GM12872 (cell line): ENCODE measurements around the gene SMC1B.

ENCODE experiments used
- TF ChIP-seq, protein P1 (sequence below): IDR thresholded peaks from 3 replicates; pipeline ENCODE4 v1.5.1; 2011; ENCODE audit warnings: low read depth, mild to moderate bottlenecking, low read length, moderate library complexity; ENCODE audit not compliant: insufficient read depth

Gene SMC1B

GRCh38 chr22:45448431-45448830 is 35.0 kb upstream of the SMC1B start:
- TF ChIP-seq, protein P1, sequence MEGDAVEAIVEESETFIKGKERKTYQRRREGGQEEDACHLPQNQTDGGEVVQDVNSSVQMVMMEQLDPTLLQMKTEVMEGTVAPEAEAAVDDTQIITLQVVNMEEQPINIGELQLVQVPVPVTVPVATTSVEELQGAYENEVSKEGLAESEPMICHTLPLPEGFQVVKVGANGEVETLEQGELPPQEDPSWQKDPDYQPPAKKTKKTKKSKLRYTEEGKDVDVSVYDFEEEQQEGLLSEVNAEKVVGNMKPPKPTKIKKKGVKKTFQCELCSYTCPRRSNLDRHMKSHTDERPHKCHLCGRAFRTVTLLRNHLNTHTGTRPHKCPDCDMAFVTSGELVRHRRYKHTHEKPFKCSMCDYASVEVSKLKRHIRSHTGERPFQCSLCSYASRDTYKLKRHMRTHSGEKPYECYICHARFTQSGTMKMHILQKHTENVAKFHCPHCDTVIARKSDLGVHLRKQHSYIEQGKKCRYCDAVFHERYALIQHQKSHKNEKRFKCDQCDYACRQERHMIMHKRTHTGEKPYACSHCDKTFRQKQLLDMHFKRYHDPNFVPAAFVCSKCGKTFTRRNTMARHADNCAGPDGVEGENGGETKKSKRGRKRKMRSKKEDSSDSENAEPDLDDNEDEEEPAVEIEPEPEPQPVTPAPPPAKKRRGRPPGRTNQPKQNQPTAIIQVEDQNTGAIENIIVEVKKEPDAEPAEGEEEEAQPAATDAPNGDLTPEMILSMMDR = no peak

DNA sequence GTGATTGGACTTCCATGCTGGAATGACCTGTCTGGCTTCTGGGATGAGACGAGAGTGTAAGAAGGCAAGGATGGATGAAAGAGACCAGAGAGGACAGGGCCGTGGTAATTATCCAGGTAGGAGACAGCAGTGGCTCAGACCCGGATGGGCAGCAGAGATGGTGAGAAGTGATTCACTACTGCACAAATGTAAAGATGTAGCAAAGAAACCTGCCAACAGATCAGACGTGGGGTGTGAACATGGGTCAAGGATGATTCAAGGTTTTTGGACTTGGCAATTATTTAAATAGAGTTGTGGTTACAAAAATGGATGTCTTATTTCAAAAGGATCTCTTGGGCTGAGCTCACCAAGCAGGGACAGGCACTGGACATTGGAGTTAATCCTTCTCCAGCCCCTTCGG is 32.8 kb upstream of the SMC1B start:
- TF ChIP-seq, protein P1 = no peak

- TF ChIP-seq, protein P1 = no peak
Observed at GRCh38 chr22:45445031-45445710, 31.8 kb upstream of the SMC1B start.

DNA sequence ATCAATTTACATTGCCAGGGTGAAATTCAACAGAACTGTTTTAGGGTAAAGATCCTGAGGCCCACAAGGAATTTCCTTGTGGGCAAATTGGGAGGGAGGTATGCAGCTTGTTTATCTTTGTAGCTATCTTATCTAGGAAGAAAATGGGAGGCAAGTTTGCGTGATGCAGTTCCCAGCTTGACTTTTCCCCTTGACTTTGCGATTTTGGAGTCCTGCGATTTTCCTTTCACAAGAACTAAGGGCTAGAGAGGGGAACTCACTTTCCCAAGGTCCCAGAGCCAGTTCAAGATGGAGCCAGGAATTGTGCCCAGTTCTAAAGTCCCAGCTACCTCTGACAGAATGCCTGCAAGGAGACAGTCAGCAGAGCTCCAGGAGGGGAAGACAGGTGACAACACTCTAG is 30.8 kb upstream of the SMC1B start:
- TF ChIP-seq, protein P1 = no peak

DNA sequence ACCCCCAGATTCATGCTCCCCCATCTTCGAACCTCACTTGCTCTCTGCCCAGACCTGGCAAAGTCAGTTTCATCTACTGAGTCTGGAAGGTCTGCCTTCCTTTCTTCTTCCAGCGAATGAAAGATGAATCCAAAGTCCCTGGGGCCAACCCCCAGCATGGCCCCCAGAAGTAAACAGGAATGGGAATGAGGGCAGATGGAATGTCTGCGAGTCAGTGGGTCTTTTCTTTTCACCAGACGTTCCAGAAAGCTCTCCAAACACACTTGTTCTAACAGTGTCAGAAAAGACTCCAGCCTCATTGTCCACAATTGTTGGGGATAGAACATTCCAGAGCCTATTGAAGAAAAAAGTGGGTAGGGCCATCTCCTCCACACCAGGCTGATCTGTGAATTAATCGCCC is 28.7 kb upstream of the SMC1B start:
- TF ChIP-seq, protein P1 = no peak

DNA sequence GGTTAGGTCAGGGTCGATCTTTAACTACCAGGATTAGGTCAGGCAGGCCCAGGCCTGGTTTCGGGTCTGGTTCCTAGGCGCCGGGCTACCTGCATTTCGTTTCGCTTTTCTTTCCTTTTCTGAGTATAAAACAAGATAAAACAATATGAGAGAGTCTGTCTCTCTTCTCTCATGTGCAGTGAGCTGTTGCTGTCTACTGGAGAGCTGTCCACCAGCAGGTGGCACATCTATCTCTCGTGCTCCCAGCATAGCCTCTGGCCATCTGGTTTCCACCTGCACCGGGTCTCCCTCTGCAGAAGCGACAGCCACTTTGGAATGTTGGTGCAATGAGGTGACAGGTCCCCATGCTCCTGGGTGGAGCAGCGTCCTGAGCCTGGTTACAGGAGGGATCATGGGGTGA is 27.7 kb upstream of the SMC1B start:
- TF ChIP-seq, protein P1 = peak; percentile 64

GRCh38 chr22:45438336-45438735 is 24.9 kb upstream of the SMC1B start:
- TF ChIP-seq, protein P1 = no peak
